ENCODE results near the gene SMIM38. TPM values are rescaled to one million over a fixed set of nuclear protein-coding genes. Genes with fewer than 3 reads are reported as not detected.
"Not testable (repeated sequence)": the region's sequence is repeated elsewhere in the genome, so short reads cannot be mapped to it uniquely, and the experiment has no call there.

SMIM38 gene
- total RNA-seq, 1 experiment from 2014 or later, result not detected

DNA sequence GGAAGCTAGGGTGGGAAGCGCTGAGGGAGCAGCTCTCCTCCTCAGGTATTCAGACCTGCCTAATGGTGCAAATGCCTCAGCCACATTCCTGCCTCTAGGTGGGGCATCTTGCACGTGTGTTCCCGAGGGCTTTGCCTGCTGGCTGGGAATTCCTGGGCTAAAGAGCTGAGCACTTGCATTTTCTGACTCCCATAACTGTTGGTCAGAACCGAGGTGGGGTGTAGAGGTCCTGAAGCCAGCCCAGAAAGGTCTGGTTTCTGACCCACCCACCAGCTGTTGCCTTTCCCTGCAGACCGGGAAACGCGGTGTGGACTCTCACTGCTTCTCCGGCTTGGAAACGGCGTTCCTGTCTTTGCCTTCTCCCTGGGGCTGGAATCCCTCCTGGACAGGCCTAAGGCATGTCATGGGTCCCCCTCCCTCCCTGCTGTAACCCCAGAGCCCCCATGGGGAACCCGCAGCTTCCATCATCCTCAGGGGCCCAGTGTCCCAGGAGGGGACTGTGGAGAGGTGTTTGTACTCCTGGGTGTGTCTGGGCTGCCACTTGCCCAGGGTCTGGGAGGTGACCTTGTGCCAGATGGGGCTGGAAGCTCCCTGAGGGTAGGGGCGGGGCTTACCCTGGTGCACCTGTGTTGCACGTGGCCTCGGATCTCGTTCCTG is 24.0 kb upstream of the SMIM38 start:
- Histone ChIP-seq H3K36me3 (no peaks in the 10 kb centered on the region), H3K27me3 (no peaks in the 10 kb centered on the region), H3K9me3 (peaks cover 8% of the 10 kb centered on the region), H3K4me3 (no peak overlapping the region)
- peak; percentile 57 for DNase-seq

DNA sequence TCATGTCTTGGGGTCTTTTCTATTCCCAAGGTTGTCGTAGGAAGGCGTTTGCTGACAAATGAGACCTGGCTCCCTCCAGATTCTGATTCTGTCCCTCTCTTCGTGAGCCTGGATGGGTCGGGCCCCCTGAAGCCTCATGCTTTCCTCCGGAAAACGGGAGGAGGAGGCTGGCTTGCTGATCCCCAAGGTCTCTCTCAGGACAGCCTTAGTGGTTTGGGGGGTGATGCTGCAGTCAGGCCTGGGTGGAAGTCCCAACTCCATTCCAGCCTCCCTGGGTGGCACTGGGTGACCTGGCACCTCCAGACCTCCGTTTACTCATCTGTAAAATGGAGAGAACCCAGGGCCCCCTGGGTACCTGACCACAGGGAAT is 23.4 kb upstream of the SMIM38 start:
- Histone ChIP-seq H3K9me3 (peaks cover 8% of the 10 kb centered on the region), H3K4me3 (no peak overlapping the region), H3K36me3 (no peaks in the 10 kb centered on the region), H3K27me3 (no peaks in the 10 kb centered on the region)
- no peak for DNase-seq

GRCh38 chr11:69133251-69133650 is 22.5 kb upstream of the SMIM38 start:
- no peaks in the 10 kb centered on the region for H3K36me3 ChIP-seq
- H3K4me3 ChIP-seq, result no peak overlapping the region
- H3K9me3 ChIP-seq, result peaks cover 3% of the 10 kb centered on the region; the same call in 1 of the 2 replicates
- no peak for DNase-seq
- no peaks in the 10 kb centered on the region for H3K27me3 ChIP-seq

- H3K9me3 ChIP-seq, H3K4me3 ChIP-seq, H3K27me3 ChIP-seq, DNase-seq, H3K36me3 ChIP-seq: not testable (repeated sequence)
Observed at GRCh38 chr11:69134182-69134581, 21.6 kb upstream of the SMIM38 start.

GRCh38 chr11:69134957-69135356 is 20.8 kb upstream of the SMIM38 start:
- H3K9me3 ChIP-seq, result peaks cover 9% of the 10 kb centered on the region
- no peaks in the 10 kb centered on the region for H3K36me3 ChIP-seq
- no peak for DNase-seq
- no peak overlapping the region for H3K4me3 ChIP-seq
- H3K27me3 ChIP-seq, result no peaks in the 10 kb centered on the region

GRCh38 chr11:69135420-69136363 is 20.0 kb upstream of the SMIM38 start:
- no peak for DNase-seq
- peaks cover 9% of the 10 kb centered on the region for H3K9me3 ChIP-seq
- no peak overlapping the region for H3K4me3 ChIP-seq
- no peaks in the 10 kb centered on the region for H3K27me3 ChIP-seq
- H3K36me3 ChIP-seq, result no peaks in the 10 kb centered on the region

DNA sequence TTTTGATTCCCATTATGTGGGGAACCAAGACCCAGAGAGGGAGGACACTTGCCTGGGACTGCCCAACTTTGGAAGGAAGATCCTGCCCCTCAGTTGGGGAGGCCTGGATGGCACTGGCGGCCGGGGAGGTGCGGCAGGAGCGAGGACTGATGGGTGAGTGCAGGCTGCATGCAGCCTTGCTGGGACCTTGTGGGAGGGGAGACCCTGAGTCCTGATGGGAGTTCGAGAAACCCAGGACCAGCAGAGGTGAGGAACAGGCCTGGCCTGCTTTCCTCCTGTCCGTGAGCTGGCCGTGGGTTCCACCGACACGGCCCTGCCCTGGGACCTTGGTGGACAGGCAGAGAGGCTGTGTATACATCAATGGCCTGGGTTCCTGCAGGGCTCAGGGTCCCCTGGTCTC is 19.3 kb upstream of the SMIM38 start:
- no peak for DNase-seq
- peaks cover 9% of the 10 kb centered on the region for H3K9me3 ChIP-seq

DNA sequence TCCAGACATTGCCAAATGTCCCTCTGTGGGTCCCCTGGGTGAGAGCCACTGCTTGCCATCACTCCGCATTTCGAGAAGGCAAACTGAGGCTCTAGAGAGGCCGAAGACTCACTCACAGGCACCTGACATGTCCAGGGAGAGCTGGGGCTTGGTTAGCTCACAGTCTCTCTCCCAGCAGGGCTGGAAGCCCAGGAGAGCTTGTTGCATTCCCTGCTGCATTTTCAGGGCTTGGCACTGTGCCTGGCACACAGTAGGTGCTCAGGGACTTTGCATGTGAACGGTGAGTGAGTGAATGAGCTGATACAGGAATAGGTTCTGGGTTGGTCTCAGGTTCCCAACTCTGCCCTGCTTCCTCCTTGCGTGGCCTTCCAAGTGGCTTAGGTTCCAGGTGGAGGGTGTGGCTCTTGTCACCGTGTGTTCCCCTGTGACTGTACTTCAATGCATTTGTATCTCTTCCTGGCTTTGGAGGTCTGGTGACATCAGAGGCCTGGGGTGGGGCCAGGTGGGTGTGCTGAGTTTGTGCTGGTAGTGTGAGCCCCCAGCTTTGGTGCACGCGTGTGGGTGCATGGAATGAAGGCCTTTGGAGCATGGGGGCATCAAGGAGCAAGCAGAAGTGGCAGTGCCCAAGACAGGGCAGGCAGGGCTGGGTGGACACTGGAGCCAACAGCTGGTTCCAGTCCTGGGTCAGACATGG is 18.4 kb upstream of the SMIM38 start:
- no peak for DNase-seq
- H3K4me3 ChIP-seq, result no peak overlapping the region
- no peaks in the 10 kb centered on the region for H3K36me3 ChIP-seq
- H3K27me3 ChIP-seq, result no peaks in the 10 kb centered on the region
- H3K9me3 ChIP-seq, result peaks cover 9% of the 10 kb centered on the region

More for the DNA sequence above, 19.3 kb upstream of the SMIM38 start:
- H3K27me3 ChIP-seq, result no peaks in the 10 kb centered on the region
- H3K36me3 ChIP-seq, result no peaks in the 10 kb centered on the region
- H3K4me3 ChIP-seq, result no peak overlapping the region

- peak; percentile 81 for DNase-seq
- Histone ChIP-seq H3K9me3 (peaks cover 6% of the 10 kb centered on the region), H3K36me3 (no peaks in the 10 kb centered on the region), H3K4me3 (no peak overlapping the region), H3K27me3 (no peaks in the 10 kb centered on the region)
Observed at GRCh38 chr11:69138265-69138664, 17.5 kb upstream of the SMIM38 start.

- H3K4me3 ChIP-seq, H3K36me3 ChIP-seq, H3K9me3 ChIP-seq, DNase-seq, H3K27me3 ChIP-seq: not testable (repeated sequence)
Observed at GRCh38 chr11:69140161-69140560, 15.6 kb upstream of the SMIM38 start.

DNA sequence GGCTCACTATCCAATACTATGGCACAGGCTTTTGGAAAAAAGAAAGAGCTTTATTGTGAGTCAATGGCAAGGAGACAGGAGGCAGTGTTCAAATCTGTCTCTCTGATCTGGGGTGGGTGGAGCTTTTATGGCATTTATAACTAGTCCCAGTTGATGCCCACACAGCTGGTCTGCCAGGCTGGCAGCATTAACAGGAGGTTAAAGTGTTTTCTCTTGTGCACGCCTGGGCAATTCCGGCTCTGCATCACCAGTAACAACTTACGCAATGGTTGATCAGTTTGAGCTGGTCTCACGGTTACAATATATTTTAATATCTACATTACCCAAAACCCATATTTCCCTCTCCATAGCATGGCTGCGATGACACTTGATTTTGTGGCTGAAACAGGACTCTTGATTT is 15.1 kb upstream of the SMIM38 start:
- Histone ChIP-seq H3K9me3 (peaks cover 6% of the 10 kb centered on the region), H3K36me3 (no peaks in the 10 kb centered on the region), H3K4me3 (no peak overlapping the region), H3K27me3 (no peaks in the 10 kb centered on the region)
- DNase-seq, result no peak

DNA sequence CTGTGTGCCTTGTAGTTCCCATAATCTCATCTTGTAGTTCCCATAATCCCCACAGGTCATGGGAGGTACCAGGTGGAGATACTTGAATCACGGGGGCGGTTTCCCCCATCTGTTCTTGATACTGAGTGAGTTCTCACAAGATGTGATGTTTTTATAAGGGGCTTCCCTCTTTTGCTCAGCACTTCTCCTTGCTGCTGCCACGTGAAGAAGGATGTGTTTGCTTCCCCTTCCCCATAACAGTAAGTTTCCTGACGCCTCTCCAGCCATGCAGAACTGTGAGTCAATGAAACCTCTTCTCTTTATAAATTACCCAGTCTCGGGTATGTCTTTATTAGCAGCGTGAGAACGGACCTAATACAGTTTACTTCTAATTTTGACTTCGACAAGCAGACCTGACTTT is 14.0 kb upstream of the SMIM38 start:
- no peak for DNase-seq

GRCh38 chr11:69142895-69143294 is 12.8 kb upstream of the SMIM38 start:
- H3K9me3 ChIP-seq, result peaks cover 18% of the 10 kb centered on the region
- H3K27me3 ChIP-seq, result no peaks in the 10 kb centered on the region
- no peak for DNase-seq
- H3K36me3 ChIP-seq, result no peaks in the 10 kb centered on the region
- H3K4me3 ChIP-seq, result no peak overlapping the region

More for the DNA sequence above, 14.0 kb upstream of the SMIM38 start:
- Histone ChIP-seq H3K27me3 (no peaks in the 10 kb centered on the region), H3K36me3 (no peaks in the 10 kb centered on the region), H3K9me3 (peaks cover 16% of the 10 kb centered on the region), H3K4me3 (no peak overlapping the region)

GRCh38 chr11:69144316-69145049 is 11.3 kb upstream of the SMIM38 start:
- Histone ChIP-seq H3K4me3 (no peak overlapping the region), H3K27me3 (no peaks in the 10 kb centered on the region), H3K36me3 (no peaks in the 10 kb centered on the region), H3K9me3 (peaks cover 16% of the 10 kb centered on the region)
- no peak for DNase-seq

- H3K27me3 ChIP-seq, result no peaks in the 10 kb centered on the region
- H3K9me3 ChIP-seq, result peaks cover 16% of the 10 kb centered on the region
- no peak for DNase-seq
- H3K4me3 ChIP-seq, result no peak overlapping the region
- no peaks in the 10 kb centered on the region for H3K36me3 ChIP-seq
Observed at GRCh38 chr11:69145050-69145380, 10.7 kb upstream of the SMIM38 start.

DNA sequence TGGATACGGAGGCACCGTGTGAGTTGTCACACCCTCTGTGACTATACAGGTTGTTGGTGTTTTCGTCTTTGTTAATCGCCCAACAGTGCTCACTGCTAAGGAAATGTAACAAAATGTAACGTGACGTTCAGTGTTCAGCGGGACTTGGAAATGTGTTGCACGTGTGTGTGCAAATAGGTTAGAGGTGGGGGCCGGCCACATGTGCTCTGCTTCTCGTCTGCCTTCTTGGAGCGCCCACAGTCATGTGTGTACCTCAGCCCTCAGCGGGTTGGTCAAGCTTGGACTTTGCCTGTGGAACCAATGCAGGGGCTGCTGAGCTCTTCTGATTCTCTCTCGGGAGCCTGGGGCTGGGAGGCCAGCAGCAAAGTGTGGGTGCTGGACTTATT is 7.4 kb upstream of the SMIM38 start:
- Histone ChIP-seq H3K9me3 (peaks cover 18% of the 10 kb centered on the region), H3K36me3 (no peaks in the 10 kb centered on the region), H3K27me3 (no peaks in the 10 kb centered on the region), H3K4me3 (no peak overlapping the region)
- DNase-seq, result no peak

DNA sequence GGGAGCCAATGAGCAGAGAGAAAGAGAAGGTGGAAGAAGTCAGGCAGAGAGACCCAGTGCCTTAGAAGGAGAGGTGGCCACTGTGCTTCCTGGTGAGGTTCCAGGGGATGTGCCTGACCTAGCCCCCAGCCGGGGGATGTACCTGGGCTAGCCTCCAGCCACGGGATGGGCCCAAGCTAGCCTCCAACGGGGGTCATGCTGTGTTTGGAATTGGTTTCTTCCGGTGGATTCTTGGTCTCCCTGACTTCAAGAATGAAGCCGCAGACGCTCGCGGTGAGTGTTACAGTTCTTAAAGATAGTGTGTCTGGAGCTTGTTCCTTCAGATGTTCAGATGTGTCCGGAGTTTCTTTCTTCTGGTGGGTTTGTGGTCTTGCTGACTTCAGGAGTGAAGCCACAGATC is 6.9 kb upstream of the SMIM38 start:
- no peak for DNase-seq
- H3K27me3 ChIP-seq, result no peaks in the 10 kb centered on the region
- H3K4me3 ChIP-seq, result no peak overlapping the region
- H3K36me3 ChIP-seq, result no peaks in the 10 kb centered on the region
- H3K9me3 ChIP-seq, result peaks cover 18% of the 10 kb centered on the region
